ENCODE data around the gene APBA2.
"Not testable (repeated sequence)": the region's sequence is repeated elsewhere in the genome, so short reads cannot be mapped to it uniquely, and the experiment has no call there.

APBA2 gene

GRCh38 chr15:28994831-28995596 is 109.2 kb downstream of the APBA2 start:
- no peak for DNase-seq (ENCODE audit: low read depth in 3 of 3, low spot score in 1 of 3)

- DNase-seq (ENCODE audit: low read depth in 3 of 3, low spot score in 1 of 3), result no peak
Measured at GRCh38 chr15:28995705-28996104, 109.9 kb downstream of the APBA2 start.

GRCh38 chr15:28996289-28996688 is 110.5 kb downstream of the APBA2 start:
- DNase-seq (ENCODE audit: low read depth in 3 of 3, low spot score in 1 of 3), result no peak

GRCh38 chr15:28996953-28997352 is 111.2 kb downstream of the APBA2 start:
- no peak for DNase-seq (ENCODE audit: low read depth in 3 of 3, low spot score in 1 of 3)

GRCh38 chr15:28997791-28998190 is 112.0 kb downstream of the APBA2 start:
- DNase-seq (ENCODE audit: low read depth in 3 of 3, low spot score in 1 of 3), result no peak

GRCh38 chr15:28998511-28998910 is 112.7 kb downstream of the APBA2 start:
- DNase-seq (ENCODE audit: low read depth in 3 of 3, low spot score in 1 of 3), result no peak

- DNase-seq (ENCODE audit: low read depth in 3 of 3, low spot score in 1 of 3), result no peak
Measured at GRCh38 chr15:29003191-29003839, 117.5 kb downstream of the APBA2 start.

GRCh38 chr15:29003840-29004233 is 118.1 kb downstream of the APBA2 start:
- DNase-seq (ENCODE audit: low read depth in 3 of 3, low spot score in 1 of 3), result no peak

GRCh38 chr15:29005931-29006330 is 120.2 kb downstream of the APBA2 start:
- DNase-seq (ENCODE audit: low read depth in 3 of 3, low spot score in 1 of 3), result no peak

- no peak for DNase-seq (ENCODE audit: low read depth in 3 of 3, low spot score in 1 of 3)
Measured at GRCh38 chr15:29008846-29009245, 123.1 kb downstream of the APBA2 start.

- no peak for DNase-seq (ENCODE audit: low read depth in 3 of 3, low spot score in 1 of 3)
Measured at GRCh38 chr15:29012097-29012496, 126.3 kb downstream of the APBA2 start.

- DNase-seq (ENCODE audit: low read depth in 3 of 3, low spot score in 1 of 3), result no peak
Measured at GRCh38 chr15:29014493-29014892, 128.7 kb downstream of the APBA2 start.

- no peak for DNase-seq (ENCODE audit: low read depth in 3 of 3, low spot score in 1 of 3)
Measured at GRCh38 chr15:29016518-29016917, 130.7 kb downstream of the APBA2 start.

- no peak for DNase-seq (ENCODE audit: low read depth in 3 of 3, low spot score in 1 of 3)
Measured at GRCh38 chr15:29018120-29018805, 132.5 kb downstream of the APBA2 start.

GRCh38 chr15:29018995-29019976 is 133.5 kb downstream of the APBA2 start:
- DNase-seq (ENCODE audit: low read depth in 3 of 3, low spot score in 1 of 3), result no peak

GRCh38 chr15:29021857-29022256 is 136.1 kb downstream of the APBA2 start:
- no peak for DNase-seq (ENCODE audit: low read depth in 3 of 3, low spot score in 1 of 3)

GRCh38 chr15:29024662-29025061 is 138.9 kb downstream of the APBA2 start:
- DNase-seq (ENCODE audit: low read depth in 3 of 3, low spot score in 1 of 3), result no peak

- DNase-seq (ENCODE audit: low read depth in 3 of 3, low spot score in 1 of 3), result not testable (repeated sequence)
Measured at GRCh38 chr15:29025411-29025810, 139.6 kb downstream of the APBA2 start.

GRCh38 chr15:29028158-29028557 is 142.4 kb downstream of the APBA2 start:
- DNase-seq (ENCODE audit: low read depth in 3 of 3, low spot score in 1 of 3), result not testable (repeated sequence)

- no peak for DNase-seq (ENCODE audit: low read depth in 3 of 3, low spot score in 1 of 3)
Measured at GRCh38 chr15:29029651-29030195, 143.9 kb downstream of the APBA2 start.

Measured in stimulated activated CD4-positive, alpha-beta T cell treated with anti-CD3 and anti-CD28 coated beads, TNF-alpha, amount 100 ng/mL, for 1 hour (primary cell).